Stimulated activated memory B cell treated with anti-CD40 and anti-IgM and Interleukin-4, amounts not matched to agents 10 μg/mL and 1 μg/mL and 100 μg/mL, for 72 hours (primary cell): ENCODE measurements around the gene GCA.

Experiments
- ATAC-seq: fragments of 150-1000 bp; cut with Tn5 transposase; 2 replicates; pipeline ENCODE4 v1.10.0; 2021
- H3K27ac Mint-ChIP-seq: one replicate; pipeline ENCODE4 v1.8.0; 2022; ENCODE audit warnings: mild to moderate bottlenecking, mixed read lengths
- H3K27me3 Mint-ChIP-seq: one replicate; pipeline ENCODE4 v1.8.0; 2022; ENCODE audit warnings: mixed read lengths
- H3K36me3 Mint-ChIP-seq: one replicate; pipeline ENCODE4 v1.8.0; 2022; ENCODE audit warnings: mixed read lengths
- H3K4me1 Mint-ChIP-seq: one replicate; pipeline ENCODE4 v1.8.0; 2022; ENCODE audit warnings: mixed read lengths
- H3K4me3 Mint-ChIP-seq: one replicate; pipeline ENCODE4 v1.8.0; 2022; ENCODE audit warnings: mild to moderate bottlenecking, moderate library complexity, mixed read lengths
- H3K9me3 Mint-ChIP-seq: one replicate; pipeline ENCODE4 v1.8.0; 2022; ENCODE audit warnings: mixed read lengths

GCA gene

GRCh38 chr2:162368494-162368893 lies 24.6 kb downstream of the GCA start:
- H3K4me1 Mint-ChIP-seq, result no peaks in the 10 kb centered on the region
- no peak overlapping the region for H3K27ac Mint-ChIP-seq
- H3K4me3 Mint-ChIP-seq, result no peak overlapping the region
- no peaks in the 10 kb centered on the region for H3K9me3 Mint-ChIP-seq
- no peaks in the 10 kb centered on the region for H3K27me3 Mint-ChIP-seq
- no peak for ATAC-seq
- no peaks in the 10 kb centered on the region for H3K36me3 Mint-ChIP-seq

GRCh38 chr2:162369551-162369950 lies 25.6 kb downstream of the GCA start:
- Mint-ChIP-seq H3K9me3 (no peaks in the 10 kb centered on the region), H3K4me3 (no peak overlapping the region), H3K4me1 (no peaks in the 10 kb centered on the region), H3K27me3 (no peaks in the 10 kb centered on the region), H3K27ac (no peak overlapping the region), H3K36me3 (no peaks in the 10 kb centered on the region)
- ATAC-seq, result no peak

GRCh38 chr2:162370931-162371330 lies 27.0 kb downstream of the GCA start:
- Mint-ChIP-seq H3K27ac (no peak overlapping the region), H3K27me3 (no peaks in the 10 kb centered on the region), H3K4me1 (no peaks in the 10 kb centered on the region), H3K36me3 (no peaks in the 10 kb centered on the region), H3K9me3 (no peaks in the 10 kb centered on the region), H3K4me3 (no peak overlapping the region)
- ATAC-seq, result no peak

GRCh38 chr2:162372818-162373217 lies 28.9 kb downstream of the GCA start:
- no peaks in the 10 kb centered on the region for H3K36me3 Mint-ChIP-seq
- no peak overlapping the region for H3K27ac Mint-ChIP-seq
- no peaks in the 10 kb centered on the region for H3K27me3 Mint-ChIP-seq
- no peak overlapping the region for H3K4me3 Mint-ChIP-seq
- no peaks in the 10 kb centered on the region for H3K4me1 Mint-ChIP-seq
- H3K9me3 Mint-ChIP-seq, result no peaks in the 10 kb centered on the region
- ATAC-seq, result no peak

GRCh38 chr2:162379719-162380580 lies 36.0 kb downstream of the GCA start:
- Mint-ChIP-seq H3K9me3 (no peaks in the 10 kb centered on the region), H3K36me3 (no peaks in the 10 kb centered on the region), H3K4me3 (no peak overlapping the region), H3K27ac (no peak overlapping the region), H3K27me3 (no peaks in the 10 kb centered on the region), H3K4me1 (no peaks in the 10 kb centered on the region)
- ATAC-seq, result no peak

- peaks cover 6% of the 10 kb centered on the region for H3K27me3 Mint-ChIP-seq
- H3K36me3 Mint-ChIP-seq, result no peaks in the 10 kb centered on the region
- no peak for ATAC-seq
- H3K27ac Mint-ChIP-seq, result no peak overlapping the region
- H3K4me1 Mint-ChIP-seq, result no peaks in the 10 kb centered on the region
- H3K9me3 Mint-ChIP-seq, result no peaks in the 10 kb centered on the region
- H3K4me3 Mint-ChIP-seq, result no peak overlapping the region
Observed at GRCh38 chr2:162381851-162382250, 37.9 kb downstream of the GCA start.

GRCh38 chr2:162382278-162382677 lies 38.3 kb downstream of the GCA start:
- no peaks in the 10 kb centered on the region for H3K4me1 Mint-ChIP-seq
- H3K27me3 Mint-ChIP-seq, result peaks cover 6% of the 10 kb centered on the region
- no peak for ATAC-seq
- no peak overlapping the region for H3K4me3 Mint-ChIP-seq
- no peak overlapping the region for H3K27ac Mint-ChIP-seq
- no peaks in the 10 kb centered on the region for H3K36me3 Mint-ChIP-seq
- no peaks in the 10 kb centered on the region for H3K9me3 Mint-ChIP-seq

GRCh38 chr2:162385536-162385935 lies 41.6 kb downstream of the GCA start:
- H3K27me3 Mint-ChIP-seq, result peaks cover 6% of the 10 kb centered on the region
- H3K4me3 Mint-ChIP-seq, result no peak overlapping the region
- no peak for ATAC-seq
- no peaks in the 10 kb centered on the region for H3K9me3 Mint-ChIP-seq
- no peaks in the 10 kb centered on the region for H3K36me3 Mint-ChIP-seq
- no peak overlapping the region for H3K27ac Mint-ChIP-seq
- no peaks in the 10 kb centered on the region for H3K4me1 Mint-ChIP-seq

GRCh38 chr2:162390801-162391200 lies 46.9 kb downstream of the GCA start:
- H3K36me3 Mint-ChIP-seq, result no peaks in the 10 kb centered on the region
- no peak overlapping the region for H3K27ac Mint-ChIP-seq
- no peaks in the 10 kb centered on the region for H3K4me1 Mint-ChIP-seq
- no peak for ATAC-seq
- H3K27me3 Mint-ChIP-seq, result peaks cover 28% of the 10 kb centered on the region
- H3K4me3 Mint-ChIP-seq, result no peak overlapping the region
- no peaks in the 10 kb centered on the region for H3K9me3 Mint-ChIP-seq

- Mint-ChIP-seq H3K36me3 (no peaks in the 10 kb centered on the region), H3K9me3 (no peaks in the 10 kb centered on the region), H3K27me3 (no peaks in the 10 kb centered on the region), H3K4me1 (no peaks in the 10 kb centered on the region), H3K27ac (no peak overlapping the region), H3K4me3 (no peak overlapping the region)
- no peak for ATAC-seq
Observed at GRCh38 chr2:162400336-162400735, 56.4 kb downstream of the GCA start.

GRCh38 chr2:162401871-162402270 lies 57.9 kb downstream of the GCA start:
- Mint-ChIP-seq H3K9me3 (no peaks in the 10 kb centered on the region), H3K27me3 (no peaks in the 10 kb centered on the region), H3K4me3 (no peak overlapping the region), H3K4me1 (no peaks in the 10 kb centered on the region), H3K27ac (no peak overlapping the region), H3K36me3 (no peaks in the 10 kb centered on the region)
- no peak for ATAC-seq

- Mint-ChIP-seq H3K27ac (no peak overlapping the region), H3K36me3 (no peaks in the 10 kb centered on the region), H3K4me3 (no peak overlapping the region), H3K9me3 (no peaks in the 10 kb centered on the region), H3K4me1 (no peaks in the 10 kb centered on the region), H3K27me3 (no peaks in the 10 kb centered on the region)
- no peak for ATAC-seq
Observed at GRCh38 chr2:162403884-162404283, 60.0 kb downstream of the GCA start.
